ENCODE results near the gene ADAMTS13.

DNA sequence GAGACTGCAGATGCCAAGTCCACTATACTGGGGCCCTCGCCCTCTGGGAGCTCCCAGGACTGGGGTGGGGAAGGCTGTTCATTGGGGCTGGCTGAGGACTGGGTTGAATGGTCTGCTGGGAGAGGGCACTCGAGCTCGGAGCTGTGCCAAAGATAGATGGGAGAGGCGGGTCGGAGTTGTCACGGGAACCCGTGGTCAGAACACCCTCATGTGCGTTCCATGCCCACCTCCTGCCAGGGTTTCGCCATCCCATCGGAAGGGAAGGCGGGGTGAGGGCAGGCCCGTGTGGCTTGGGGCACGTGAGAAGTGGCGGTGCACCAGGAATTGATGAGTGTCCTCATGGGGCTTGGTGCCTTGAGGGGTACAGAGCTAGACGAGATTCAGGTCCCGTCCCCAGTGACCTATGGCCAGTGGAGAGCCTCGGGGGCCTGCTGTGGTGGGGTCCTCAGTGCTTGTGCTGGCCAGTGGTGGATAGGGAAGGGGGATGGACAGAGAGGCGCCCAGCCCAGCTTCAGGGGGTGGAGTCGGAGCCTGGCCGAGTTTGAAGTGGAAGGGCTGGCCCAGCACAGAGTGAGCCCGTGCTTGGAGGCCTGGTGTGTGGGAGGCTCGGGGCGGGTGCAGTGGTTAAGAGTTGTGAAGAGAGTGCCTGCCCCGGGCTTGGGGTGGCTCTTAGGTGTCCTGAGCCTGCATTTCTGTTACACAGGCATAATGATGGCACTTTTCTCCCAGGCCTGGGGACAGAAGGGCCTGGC is 41.9 kb downstream of the ADAMTS13 start:
- TF ChIP-seq, protein P1, sequence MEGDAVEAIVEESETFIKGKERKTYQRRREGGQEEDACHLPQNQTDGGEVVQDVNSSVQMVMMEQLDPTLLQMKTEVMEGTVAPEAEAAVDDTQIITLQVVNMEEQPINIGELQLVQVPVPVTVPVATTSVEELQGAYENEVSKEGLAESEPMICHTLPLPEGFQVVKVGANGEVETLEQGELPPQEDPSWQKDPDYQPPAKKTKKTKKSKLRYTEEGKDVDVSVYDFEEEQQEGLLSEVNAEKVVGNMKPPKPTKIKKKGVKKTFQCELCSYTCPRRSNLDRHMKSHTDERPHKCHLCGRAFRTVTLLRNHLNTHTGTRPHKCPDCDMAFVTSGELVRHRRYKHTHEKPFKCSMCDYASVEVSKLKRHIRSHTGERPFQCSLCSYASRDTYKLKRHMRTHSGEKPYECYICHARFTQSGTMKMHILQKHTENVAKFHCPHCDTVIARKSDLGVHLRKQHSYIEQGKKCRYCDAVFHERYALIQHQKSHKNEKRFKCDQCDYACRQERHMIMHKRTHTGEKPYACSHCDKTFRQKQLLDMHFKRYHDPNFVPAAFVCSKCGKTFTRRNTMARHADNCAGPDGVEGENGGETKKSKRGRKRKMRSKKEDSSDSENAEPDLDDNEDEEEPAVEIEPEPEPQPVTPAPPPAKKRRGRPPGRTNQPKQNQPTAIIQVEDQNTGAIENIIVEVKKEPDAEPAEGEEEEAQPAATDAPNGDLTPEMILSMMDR (IDR thresholded peaks at IDR 0.05) = no peak
- TF ChIP-seq POLR2A (IDR thresholded peaks at IDR 0.05) = no peak
